ENCODE data around the gene ZNF879.
A peak's percentile ranks its signal among the peaks of the same experiment; 100 is the strongest.

Gene ZNF879

GRCh38 chr5:179006564-179006963, 17.0 kb upstream of the ZNF879 start:
- DNase-seq = no peak

- DNase-seq = no peak
Observed at GRCh38 chr5:179008667-179009066, 14.9 kb upstream of the ZNF879 start.

- no peak for DNase-seq
Observed at GRCh38 chr5:179033004-179033580, 9.5 kb downstream of the ZNF879 start.

GRCh38 chr5:179044765-179045164, 21.2 kb downstream of the ZNF879 start:
- DNase-seq = no peak

GRCh38 chr5:179051784-179052183, 28.2 kb downstream of the ZNF879 start:
- no peak for DNase-seq

- DNase-seq = no peak
Observed at GRCh38 chr5:179054036-179054785, 30.6 kb downstream of the ZNF879 start.

GRCh38 chr5:179054876-179055275, 31.3 kb downstream of the ZNF879 start:
- DNase-seq = no peak

- no peak for DNase-seq
Observed at GRCh38 chr5:179055436-179055835, 31.8 kb downstream of the ZNF879 start.

GRCh38 chr5:179055841-179056240, 32.2 kb downstream of the ZNF879 start:
- DNase-seq = no peak

- DNase-seq = peak; percentile 21 to 91 (median 78)
Observed at GRCh38 chr5:179060116-179061008, 36.8 kb downstream of the ZNF879 start, which contains the start of gene ZNF354C. TSS of gene ZNF354C (plus strand) at chr5:179060373. CDS start at chr5:179062069, 1,696 bp downstream.

GRCh38 chr5:179061025-179061424, 37.4 kb downstream of the ZNF879 start:
- DNase-seq = no peak

GRCh38 chr5:179065703-179066102, 42.1 kb downstream of the ZNF879 start:
- DNase-seq = no peak

GRCh38 chr5:179079165-179079987, 55.8 kb downstream of the ZNF879 start:
- no peak for DNase-seq

- DNase-seq = no peak
Observed at GRCh38 chr5:179080724-179081123, 57.1 kb downstream of the ZNF879 start.

Data from hypothalamus (tissue), 51 donors.